BJ (cell line): ENCODE data around the gene DLG2. TPM values are rescaled to one million over a fixed set of nuclear protein-coding genes. Genes with fewer than 3 reads are reported as not detected.

Experiments used
- CTCF ChIA-PET: fragments of 350-600 bp; formaldehyde crosslinking; extraction: SDS; loops from one replicate; lab custom pipeline; 2021; ENCODE audit warnings: antibody characterized with exemption, inconsistent platforms; lab: Yijun Ruan, JAX
- POLR2A ChIA-PET: fragments of 300-600 bp; sonication (Branson Sonifier 250); formaldehyde crosslinking; extraction: SDS; loops from one replicate; lab custom pipeline; 2021; ENCODE audit warnings: antibody characterized with exemption; lab: Charles Lee
- DNase-seq: peaks from one replicate; pipeline ENCODE4 v3.0.0-alpha.2; 2011; ENCODE audit warnings: low read depth
- H3K27me3 ChIP-seq: 2 replicates; pipeline ENCODE4 v1.6.0; 2011; ENCODE audit warnings: low read length; ENCODE audit not compliant: control insufficient read depth, insufficient read depth
- H3K36me3 ChIP-seq: 2 replicates; pipeline ENCODE4 v1.5.1; 2011; ENCODE audit warnings: low read length; ENCODE audit not compliant: control insufficient read depth, insufficient read depth
- H3K4me3 ChIP-seq: 2 replicates; pipeline ENCODE4 v1.5.1; 2011; ENCODE audit warnings: low read depth, mild to moderate bottlenecking, control low read depth, low read length
- polyA plus RNA-seq: library from polyadenylated mRNA; depleted of rRNA; stranded (reverse); fragments of >200 nt; gene quantifications from 2 replicates; pipeline ENCODE4 v1.2.3, GENCODE V29; 2011
- TF ChIP-seq, protein P1 (sequence below): IDR thresholded peaks from 2 replicates; pipeline ENCODE4 v1.5.1; 2011; ENCODE audit warnings: low read depth, mild to moderate bottlenecking, control low read depth, inconsistent platforms, low read length, moderate library complexity; ENCODE audit not compliant: insufficient read depth

Gene DLG2
- polyA plus RNA-seq, 1 experiment = 0.28 TPM

- H3K4me3 ChIP-seq = no peak overlapping the region
- TF ChIP-seq, protein P1, sequence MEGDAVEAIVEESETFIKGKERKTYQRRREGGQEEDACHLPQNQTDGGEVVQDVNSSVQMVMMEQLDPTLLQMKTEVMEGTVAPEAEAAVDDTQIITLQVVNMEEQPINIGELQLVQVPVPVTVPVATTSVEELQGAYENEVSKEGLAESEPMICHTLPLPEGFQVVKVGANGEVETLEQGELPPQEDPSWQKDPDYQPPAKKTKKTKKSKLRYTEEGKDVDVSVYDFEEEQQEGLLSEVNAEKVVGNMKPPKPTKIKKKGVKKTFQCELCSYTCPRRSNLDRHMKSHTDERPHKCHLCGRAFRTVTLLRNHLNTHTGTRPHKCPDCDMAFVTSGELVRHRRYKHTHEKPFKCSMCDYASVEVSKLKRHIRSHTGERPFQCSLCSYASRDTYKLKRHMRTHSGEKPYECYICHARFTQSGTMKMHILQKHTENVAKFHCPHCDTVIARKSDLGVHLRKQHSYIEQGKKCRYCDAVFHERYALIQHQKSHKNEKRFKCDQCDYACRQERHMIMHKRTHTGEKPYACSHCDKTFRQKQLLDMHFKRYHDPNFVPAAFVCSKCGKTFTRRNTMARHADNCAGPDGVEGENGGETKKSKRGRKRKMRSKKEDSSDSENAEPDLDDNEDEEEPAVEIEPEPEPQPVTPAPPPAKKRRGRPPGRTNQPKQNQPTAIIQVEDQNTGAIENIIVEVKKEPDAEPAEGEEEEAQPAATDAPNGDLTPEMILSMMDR = no peak
- POLR2A ChIA-PET = no interaction called here
- CTCF ChIA-PET = interaction anchor here (1.0 kb wide), 1 partner anchor 10 kb away, joined by 3 read pairs; no protein-coding TSS in a partner anchor
- H3K27me3 ChIP-seq = no peaks in the 10 kb centered on the region
- DNase-seq = no peak
- no peaks in the 10 kb centered on the region for H3K36me3 ChIP-seq
Measured at GRCh38 chr11:85431319-85431718, 195.8 kb downstream of the DLG2 start.

- H3K4me3 ChIP-seq = no peak overlapping the region
- TF ChIP-seq, protein P1 = no peak
- no peaks in the 10 kb centered on the region for H3K36me3 ChIP-seq
- H3K27me3 ChIP-seq = no peaks in the 10 kb centered on the region
- POLR2A ChIA-PET = no interaction called here
- no peak for DNase-seq
- CTCF ChIA-PET = no interaction called here
Measured at GRCh38 chr11:85423794-85424193, 203.3 kb downstream of the DLG2 start.

GRCh38 chr11:85423316-85423715 lies 203.8 kb downstream of the DLG2 start:
- TF ChIP-seq, protein P1 = no peak
- ChIA-PET POLR2A (no interaction called here), CTCF (no interaction called here)
- Histone ChIP-seq H3K27me3 (no peaks in the 10 kb centered on the region), H3K4me3 (no peak overlapping the region), H3K36me3 (no peaks in the 10 kb centered on the region)
- no peak for DNase-seq

- no peak for DNase-seq
Measured at GRCh38 chr11:85414175-85414574, 213.0 kb downstream of the DLG2 start.

GRCh38 chr11:85407648-85408047 lies 219.5 kb downstream of the DLG2 start:
- Histone ChIP-seq H3K27me3 (no peaks in the 10 kb centered on the region), H3K4me3 (no peak overlapping the region), H3K36me3 (no peaks in the 10 kb centered on the region)
- no peak for DNase-seq
- TF ChIP-seq, protein P1 = no peak
- ChIA-PET POLR2A (no interaction called here), CTCF (no interaction called here)

More at GRCh38 chr11:85414175-85414574, 213.0 kb downstream of the DLG2 start:
- TF ChIP-seq, protein P1 = no peak
- H3K36me3 ChIP-seq = no peaks in the 10 kb centered on the region
- ChIA-PET CTCF (no interaction called here), POLR2A (no interaction called here)
- H3K4me3 ChIP-seq = no peak overlapping the region
- no peaks in the 10 kb centered on the region for H3K27me3 ChIP-seq
